SK-N-MC (cell line): ENCODE data around the gene PACSIN2.

Experiments used
- EZH2 ChIP-seq: fragments of 200-600 bp; sonication (generic); IDR thresholded peaks from one replicate; pipeline ENCODE4 v1.6.1; 2017; ENCODE audit warnings: antibody characterized with exemption
- FOXP2 ChIP-seq: optimal IDR thresholded peaks from 2 replicates; pipeline ENCODE3; 2011; ENCODE audit warnings: mild to moderate bottlenecking, moderate library complexity; ENCODE audit not compliant: insufficient read depth; ENCODE audit errors: extremely low read length, control extremely low read depth
- POLR2AphosphoS5 ChIP-seq: IDR thresholded peaks from 2 replicates; pipeline ENCODE4 v1.6.1; 2012; ENCODE audit warnings: mild to moderate bottlenecking, low read depth, low read length, borderline replicate concordance

- TF ChIP-seq POLR2AphosphoS5 (no peak), EZH2 (no peak), FOXP2 (no peak)
Observed at GRCh38 chr22:42844756-42845155, 170.2 kb downstream of the PACSIN2 start.
